SK-N-SH (cell line): ENCODE results near the gene DUXB.

Experiments
- GABPA ChIP-seq: IDR thresholded peaks from 2 replicates; pipeline ENCODE4 v1.4.0; 2012; ENCODE audit warnings: low read depth, mild to moderate bottlenecking
- TAF1 ChIP-seq: IDR thresholded peaks from 2 replicates; pipeline ENCODE4 v1.6.1; 2012; ENCODE audit warnings: low read depth, mild to moderate bottlenecking, low read length, moderate library complexity, borderline replicate concordance
- TF ChIP-seq, protein P1 (sequence below): fragments of 150-350 bp; IDR thresholded peaks from 2 replicates; pipeline ENCODE4 v1.6.1; 2017; ENCODE audit warnings: antibody characterized with exemption, low read length, low read depth, borderline replicate concordance
- TF ChIP-seq, protein P2 (sequence below): fragments of 200-600 bp; sonication (generic); IDR thresholded peaks from 2 replicates; pipeline ENCODE4 v1.6.1; 2017; ENCODE audit warnings: antibody characterized with exemption, mild to moderate bottlenecking, moderate library complexity

DNA sequence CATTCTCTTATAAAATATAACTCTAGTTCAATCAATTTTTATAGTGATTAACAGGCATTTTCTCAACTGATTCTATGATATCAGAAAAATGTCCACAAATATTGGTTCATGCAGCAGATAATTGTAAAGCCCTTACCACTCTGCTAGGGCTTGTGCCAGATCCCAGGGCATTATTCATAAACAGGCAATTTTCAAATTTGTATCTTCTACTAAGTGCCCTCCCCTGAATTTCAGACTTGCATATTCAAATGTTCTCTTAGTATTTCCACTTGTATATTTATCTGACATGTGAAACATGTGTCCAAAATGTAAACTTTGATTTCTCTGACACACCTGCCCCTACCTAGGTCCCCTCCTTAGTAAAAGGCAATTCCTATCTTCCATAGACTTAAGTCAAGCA lies 33.8 kb downstream of the DUXB start:
- TF ChIP-seq, protein P1, sequence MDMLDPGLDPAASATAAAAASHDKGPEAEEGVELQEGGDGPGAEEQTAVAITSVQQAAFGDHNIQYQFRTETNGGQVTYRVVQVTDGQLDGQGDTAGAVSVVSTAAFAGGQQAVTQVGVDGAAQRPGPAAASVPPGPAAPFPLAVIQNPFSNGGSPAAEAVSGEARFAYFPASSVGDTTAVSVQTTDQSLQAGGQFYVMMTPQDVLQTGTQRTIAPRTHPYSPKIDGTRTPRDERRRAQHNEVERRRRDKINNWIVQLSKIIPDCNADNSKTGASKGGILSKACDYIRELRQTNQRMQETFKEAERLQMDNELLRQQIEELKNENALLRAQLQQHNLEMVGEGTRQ = no peak
- TF ChIP-seq GABPA (no peak), TAF1 (no peak)
- TF ChIP-seq, protein P2, sequence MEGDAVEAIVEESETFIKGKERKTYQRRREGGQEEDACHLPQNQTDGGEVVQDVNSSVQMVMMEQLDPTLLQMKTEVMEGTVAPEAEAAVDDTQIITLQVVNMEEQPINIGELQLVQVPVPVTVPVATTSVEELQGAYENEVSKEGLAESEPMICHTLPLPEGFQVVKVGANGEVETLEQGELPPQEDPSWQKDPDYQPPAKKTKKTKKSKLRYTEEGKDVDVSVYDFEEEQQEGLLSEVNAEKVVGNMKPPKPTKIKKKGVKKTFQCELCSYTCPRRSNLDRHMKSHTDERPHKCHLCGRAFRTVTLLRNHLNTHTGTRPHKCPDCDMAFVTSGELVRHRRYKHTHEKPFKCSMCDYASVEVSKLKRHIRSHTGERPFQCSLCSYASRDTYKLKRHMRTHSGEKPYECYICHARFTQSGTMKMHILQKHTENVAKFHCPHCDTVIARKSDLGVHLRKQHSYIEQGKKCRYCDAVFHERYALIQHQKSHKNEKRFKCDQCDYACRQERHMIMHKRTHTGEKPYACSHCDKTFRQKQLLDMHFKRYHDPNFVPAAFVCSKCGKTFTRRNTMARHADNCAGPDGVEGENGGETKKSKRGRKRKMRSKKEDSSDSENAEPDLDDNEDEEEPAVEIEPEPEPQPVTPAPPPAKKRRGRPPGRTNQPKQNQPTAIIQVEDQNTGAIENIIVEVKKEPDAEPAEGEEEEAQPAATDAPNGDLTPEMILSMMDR = no peak
